HepG2 (cell line): ENCODE results near the gene LGALS9. TPM values are rescaled to one million over a fixed set of nuclear protein-coding genes. Genes with fewer than 3 reads are reported as not detected.
A peak's percentile ranks its signal among the peaks of the same experiment; 100 is the strongest.

Experiments used
- ARNT ChIP-seq: fragments of 450-650 bp; IDR thresholded peaks from 2 replicates; pipeline ENCODE4 v1.6.1; 2017
- ERF ChIP-seq: IDR thresholded peaks from 2 replicates; pipeline ENCODE4 v1.6.1; 2018; ENCODE audit warnings: missing biosample characterization, missing genetic modification reagents
- FOXO1 ChIP-seq: sonication (generic); formaldehyde crosslinking; IDR thresholded peaks from 2 replicates; pipeline ENCODE4 v1.4.0; 2020; ENCODE audit warnings: missing genetic modification reagents
- HOXA9 ChIP-seq: sonication (generic); formaldehyde crosslinking; IDR thresholded peaks from 2 replicates; pipeline ENCODE4 v1.8.1; 2022; ENCODE audit warnings: missing genetic modification reagents, mild to moderate bottlenecking, moderate library complexity, borderline replicate concordance
- MAZ ChIP-seq, 2 experiments: sonication (generic) in 1 of 2; formaldehyde crosslinking in 1 of 2; IDR thresholded peaks; 2 replicates each; pipeline versions ENCODE4 v1.5.0 to v1.6.1; 2012 to 2020; ENCODE audit warnings: low read depth in 2 of 2, mild to moderate bottlenecking in 2 of 2, borderline replicate concordance in 1 of 2, improper control_type of control experiment in 1 of 2, low read length in 1 of 2, missing genetic modification reagents in 1 of 2, moderate library complexity in 1 of 2
- MBD4 ChIP-seq: IDR thresholded peaks from 2 replicates; pipeline ENCODE4 v1.6.1; 2012; ENCODE audit warnings: low read length, inconsistent platforms, borderline replicate concordance
- ONECUT2 ChIP-seq: sonication (generic); formaldehyde crosslinking; IDR thresholded peaks from 2 replicates; pipeline ENCODE4 v1.4.0; 2020; ENCODE audit warnings: missing genetic modification reagents
- SP1 ChIP-seq, 2 experiments: fragments of 450-650 bp in 1 of 2; sonication (generic) in 1 of 2; formaldehyde crosslinking in 1 of 2; IDR thresholded peaks; 2 replicates each; pipeline versions ENCODE4 v1.4.0 to v1.6.1; 2016 to 2020; ENCODE audit warnings: missing genetic modification reagents in 1 of 2
- ZNF235 ChIP-seq: sonication (generic); formaldehyde crosslinking; IDR thresholded peaks from 2 replicates; pipeline ENCODE4 v1.8.1; 2023; ENCODE audit warnings: mild to moderate bottlenecking, missing genetic modification reagents, borderline replicate concordance
- ZNF451 ChIP-seq: sonication (generic); formaldehyde crosslinking; IDR thresholded peaks from 2 replicates; pipeline ENCODE4 v1.5.0; 2020; ENCODE audit warnings: mild to moderate bottlenecking, missing genetic modification reagents
- ZNF567 ChIP-seq: sonication (generic); formaldehyde crosslinking; IDR thresholded peaks from 2 replicates; pipeline ENCODE4 v1.8.1; 2023; ENCODE audit warnings: mild to moderate bottlenecking, missing genetic modification reagents, borderline replicate concordance
- ZNF609 ChIP-seq: sonication (generic); formaldehyde crosslinking; IDR thresholded peaks from 2 replicates; pipeline ENCODE4 v1.4.0; 2020; ENCODE audit warnings: mild to moderate bottlenecking, missing genetic modification reagents, borderline replicate concordance
- polyA plus RNA-seq, 8 experiments: library from polyadenylated mRNA; depleted of rRNA in 3 of 8; stranded (reverse) in 7 of 8; unstranded in 1 of 8; fragments of >200 nt; fragmentation: Illumina TruSeq in 4 of 8; extraction: Trizol in 4 of 8; gene quantifications; 2 replicates each; pipeline versions ENCODE4 v1.2.1 to v1.2.3, GENCODE V29; 2011 to 2016; ENCODE audit warnings: low read depth in 4 of 8, missing spikeins in 1 of 8, mixed read lengths in 1 of 8; ENCODE audit not compliant: insufficient read depth in 1 of 8
- total RNA-seq, 5 experiments: library from RNA; depleted of rRNA; stranded (reverse); fragments of >200 nt; fragmentation: Illumina TruSeq; extraction: Trizol; gene quantifications; 2 replicates each; pipeline ENCODE4 v1.2.3, GENCODE V29; 2016; ENCODE audit warnings: low read depth in 1 of 5
- TF ChIP-seq, protein P1 (sequence below): sonication (generic); formaldehyde crosslinking; IDR thresholded peaks from 2 replicates; pipeline ENCODE4 v1.8.1; 2023; ENCODE audit warnings: mild to moderate bottlenecking, moderate library complexity, missing genetic modification reagents
- TF ChIP-seq, protein P2 (sequence below), 2 experiments: sonication (generic) in 1 of 2; formaldehyde crosslinking in 1 of 2; IDR thresholded peaks; 2 replicates each; pipeline versions ENCODE4 v1.4.0 to v1.6.1; 2018 to 2020; ENCODE audit warnings: missing genetic modification reagents in 2 of 2, borderline replicate concordance in 1 of 2, low read depth in 1 of 2, mild to moderate bottlenecking in 1 of 2, missing biosample characterization in 1 of 2
- TF ChIP-seq, protein P3 (sequence below): sonication (generic); formaldehyde crosslinking; IDR thresholded peaks from 2 replicates; pipeline ENCODE4 v1.4.0; 2020; ENCODE audit warnings: missing genetic modification reagents, borderline replicate concordance

The LGALS9 gene
- total and polyA plus RNA-seq, 2 of the 13 experiments (the other 11 are each of a cell fraction or from before 2014, with no cell fraction given): 0.40 to 1.4 TPM

- no peak for TF ChIP-seq ZNF609 (CRISPR knock-in tag)
- TF ChIP-seq ZNF235 (CRISPR knock-in tag): no peak
- TF ChIP-seq FOXO1 (CRISPR knock-in tag): no peak
- TF ChIP-seq MAZ (IDR thresholded peaks at IDR 0.05; ENCODE audit: borderline replicate concordance, low read depth, low read length): 0 out of 2 replicates have a peak, but pooled peaks have one; percentile 11
- TF ChIP-seq MAZ (CRISPR knock-in tag; IDR thresholded peaks at IDR 0.05; ENCODE audit: low read depth): no peak
- TF ChIP-seq, protein P1, sequence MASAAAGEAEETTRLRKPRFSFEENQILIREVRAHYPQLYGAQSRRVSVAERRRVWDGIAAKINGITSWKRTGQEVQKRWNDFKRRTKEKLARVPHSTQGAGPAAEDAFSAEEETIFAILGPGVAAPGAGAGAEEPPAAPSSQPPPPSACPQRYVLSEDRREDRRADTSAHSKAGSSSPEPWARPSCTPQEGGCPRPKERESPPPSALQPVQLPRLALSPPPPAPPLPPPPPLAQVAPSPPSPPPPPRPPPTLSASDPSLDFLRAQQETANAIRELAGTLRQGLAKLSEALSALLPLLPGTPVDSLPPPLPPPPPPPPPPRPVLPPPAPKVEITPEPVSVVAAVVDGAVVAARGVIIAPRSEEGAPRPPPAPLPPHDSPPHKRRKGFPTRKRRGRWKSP: no peak
- no peak for TF ChIP-seq MBD4
- TF ChIP-seq, protein P2, sequence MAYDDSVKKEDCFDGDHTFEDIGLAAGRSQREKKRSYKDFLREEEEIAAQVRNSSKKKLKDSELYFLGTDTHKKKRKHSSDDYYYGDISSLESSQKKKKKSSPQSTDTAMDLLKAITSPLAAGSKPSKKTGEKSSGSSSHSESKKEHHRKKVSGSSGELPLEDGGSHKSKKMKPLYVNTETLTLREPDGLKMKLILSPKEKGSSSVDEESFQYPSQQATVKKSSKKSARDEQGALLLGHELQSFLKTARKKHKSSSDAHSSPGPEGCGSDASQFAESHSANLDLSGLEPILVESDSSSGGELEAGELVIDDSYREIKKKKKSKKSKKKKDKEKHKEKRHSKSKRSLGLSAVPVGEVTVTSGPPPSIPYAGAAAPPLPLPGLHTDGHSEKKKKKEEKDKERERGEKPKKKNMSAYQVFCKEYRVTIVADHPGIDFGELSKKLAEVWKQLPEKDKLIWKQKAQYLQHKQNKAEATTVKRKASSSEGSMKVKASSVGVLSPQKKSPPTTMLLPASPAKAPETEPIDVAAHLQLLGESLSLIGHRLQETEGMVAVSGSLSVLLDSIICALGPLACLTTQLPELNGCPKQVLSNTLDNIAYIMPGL (CRISPR knock-in tag; IDR thresholded peaks at IDR 0.05; ENCODE audit: borderline replicate concordance in 1 of 2, low read depth in 1 of 2): peak; percentile 69 to 77; a peak in 2 of 4 replicates
- no peak for TF ChIP-seq SP1 (IDR thresholded peaks at IDR 0.05)
- 0 out of 2 replicates have a peak, but pooled peaks have one; percentile 31 for TF ChIP-seq SP1 (CRISPR knock-in tag; IDR thresholded peaks at IDR 0.05)
- no peak for TF ChIP-seq ZNF451 (CRISPR knock-in tag)
- TF ChIP-seq HOXA9: no peak
- no peak for TF ChIP-seq ONECUT2 (CRISPR knock-in tag)
- TF ChIP-seq ERF (CRISPR knock-in tag): no peak
- TF ChIP-seq ARNT: no peak
- TF ChIP-seq ZNF567: no peak
- TF ChIP-seq, protein P3, sequence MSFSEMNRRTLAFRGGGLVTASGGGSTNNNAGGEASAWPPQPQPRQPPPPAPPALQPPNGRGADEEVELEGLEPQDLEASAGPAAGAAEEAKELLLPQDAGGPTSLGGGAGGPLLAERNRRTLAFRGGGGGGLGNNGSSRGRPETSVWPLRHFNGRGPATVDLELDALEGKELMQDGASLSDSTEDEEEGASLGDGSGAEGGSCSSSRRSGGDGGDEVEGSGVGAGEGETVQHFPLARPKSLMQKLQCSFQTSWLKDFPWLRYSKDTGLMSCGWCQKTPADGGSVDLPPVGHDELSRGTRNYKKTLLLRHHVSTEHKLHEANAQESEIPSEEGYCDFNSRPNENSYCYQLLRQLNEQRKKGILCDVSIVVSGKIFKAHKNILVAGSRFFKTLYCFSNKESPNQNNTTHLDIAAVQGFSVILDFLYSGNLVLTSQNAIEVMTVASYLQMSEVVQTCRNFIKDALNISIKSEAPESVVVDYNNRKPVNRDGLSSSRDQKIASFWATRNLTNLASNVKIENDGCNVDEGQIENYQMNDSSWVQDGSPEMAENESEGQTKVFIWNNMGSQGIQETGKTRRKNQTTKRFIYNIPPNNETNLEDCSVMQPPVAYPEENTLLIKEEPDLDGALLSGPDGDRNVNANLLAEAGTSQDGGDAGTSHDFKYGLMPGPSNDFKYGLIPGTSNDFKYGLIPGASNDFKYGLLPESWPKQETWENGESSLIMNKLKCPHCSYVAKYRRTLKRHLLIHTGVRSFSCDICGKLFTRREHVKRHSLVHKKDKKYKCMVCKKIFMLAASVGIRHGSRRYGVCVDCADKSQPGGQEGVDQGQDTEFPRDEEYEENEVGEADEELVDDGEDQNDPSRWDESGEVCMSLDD (CRISPR knock-in tag): no peak
Measured at GRCh38 chr17:27654654-27655524, 23.9 kb downstream of the LGALS9 start (continued).
